ENCODE measurements around the gene ARID1B. TPM values are rescaled to one million over a fixed set of nuclear protein-coding genes. Genes with fewer than 3 reads are reported as not detected.

Gene ARID1B
- total and polyA plus RNA-seq, 2 of the 4 experiments (the other 2 are of a cell fraction) = 14.5 to 20.1 TPM

DNA sequence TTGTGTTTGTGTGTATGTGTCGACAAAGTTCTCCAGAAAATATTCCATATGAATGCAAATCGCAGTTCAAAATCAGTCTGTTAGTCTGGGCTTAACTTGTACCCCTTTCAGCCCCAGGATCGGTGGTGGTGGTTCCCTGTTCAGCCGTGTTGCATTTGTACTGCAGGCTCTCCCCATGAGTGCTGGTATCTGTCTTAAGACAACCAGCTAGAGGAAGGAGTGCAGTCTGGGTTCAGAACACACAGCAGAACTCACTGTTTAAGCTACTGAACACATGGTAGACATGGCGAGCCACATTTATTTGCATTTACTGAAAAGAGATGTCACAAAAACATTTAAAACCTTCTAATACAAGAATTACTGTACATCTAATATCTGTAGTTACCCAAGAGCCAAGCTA is 192.1 kb downstream of the ARID1B start:
- no peak overlapping the region for H3K14ac ChIP-seq (replicated peaks; ENCODE audit: low read depth, low read length)
- BruUV-seq (replicated peaks) = no TSS peak
- no peak overlapping the region for H2BK120ac ChIP-seq (ENCODE audit: low read depth, low read length)
- no peak overlapping the region for H3K27ac ChIP-seq (ENCODE audit: insufficient read depth, low read length)
- no peaks in the 10 kb centered on the region for H3K36me3 ChIP-seq (ENCODE audit: control insufficient read depth, insufficient read depth, low read length)
- H3K4me3 ChIP-seq (ENCODE audit: insufficient read depth, low read depth, low read length) = no peak overlapping the region
- no peak overlapping the region for H2BK20ac ChIP-seq (ENCODE audit: low read depth, low read length)
- H3K4ac ChIP-seq (ENCODE audit: low read depth, low read length) = no peak overlapping the region
- H3K23ac ChIP-seq (ENCODE audit: low read depth, low read length) = no peak overlapping the region
- dilution Hi-C loops (cut with HindIII; ENCODE audit: low sequenced_read_pairs, unreplicated experiment) (no loop called here), in situ Hi-C loops (cut with MboI; ENCODE audit: low sequenced_read_pairs) (no loop called here), intact Hi-C loops (cut with micrococcal nuclease) (no loop called here)
- peaks cover 30 to 56% of the 10 kb centered on the region in 2 experiments for H3K79me1 ChIP-seq (ENCODE audit: low read depth in 1 of 2, low read length in 2 of 2)
- ATAC-seq (ENCODE audit: low read depth) = no peak
- ChIA-PET POLR2A (ENCODE audit: unreplicated experiment) (no interaction called here), CTCF (no interaction called here)
- H3K18ac ChIP-seq (ENCODE audit: low read depth, low read length) = no peak overlapping the region
- peaks cover 2% of the 10 kb centered on the region; the same call in 1 of the 2 replicates for H3K9me1 ChIP-seq (ENCODE audit: insufficient read depth, low read length)
- H3K9me3 ChIP-seq (ENCODE audit: control insufficient read depth, insufficient read depth, low read length) = no peaks in the 10 kb centered on the region
- TF ChIP-seq CTCF (conservative IDR thresholded peaks at IDR 0.05; ENCODE audit: low read depth, low read length) = no peak
- no peak for TF ChIP-seq SMC3 (IDR thresholded peaks at IDR 0.05; ENCODE audit: low read depth, low read length)
- TF ChIP-seq USF2 (IDR thresholded peaks at IDR 0.05; ENCODE audit: low read depth, low read length) = no peak
- no peak for TF ChIP-seq RFX5 (IDR thresholded peaks at IDR 0.05; ENCODE audit: low read depth, low read length)
- no peak for TF ChIP-seq ELK1 (IDR thresholded peaks at IDR 0.05; ENCODE audit: borderline replicate concordance, low read depth, low read length)
- TF ChIP-seq RCOR1 (IDR thresholded peaks at IDR 0.05; ENCODE audit: insufficient replicate concordance, low read length) = no peak
- no peak for TF ChIP-seq MAZ (IDR thresholded peaks at IDR 0.05; ENCODE audit: borderline replicate concordance, low read depth, low read length)
- no peak for TF ChIP-seq FOS (IDR thresholded peaks at IDR 0.05; ENCODE audit: low read depth, low read length)
- no peak for TF ChIP-seq MAFK (IDR thresholded peaks at IDR 0.05; ENCODE audit: low read depth, low read length)
- no peak for TF ChIP-seq CHD1 (IDR thresholded peaks at IDR 0.05; ENCODE audit: low read depth, low read length)
- no peak for TF ChIP-seq MXI1 (IDR thresholded peaks at IDR 0.05; ENCODE audit: borderline replicate concordance, low read depth, low read length)
- TF ChIP-seq POLR2A (IDR thresholded peaks at IDR 0.05; ENCODE audit: low read depth, low read length) = no peak
- no peak for TF ChIP-seq RAD21 (IDR thresholded peaks at IDR 0.05; ENCODE audit: low read length)
- H2BK5ac ChIP-seq (ENCODE audit: low read depth, low read length, poor library complexity, severe bottlenecking) = no peak overlapping the region
- no peak overlapping the region for H2BK15ac ChIP-seq (ENCODE audit: low read depth, low read length)
- no peak overlapping the region for H2AK5ac ChIP-seq (ENCODE audit: low read depth, low read length)
- no peak overlapping the region for H4K8ac ChIP-seq (ENCODE audit: low read depth in 2 of 2, low read length in 2 of 2)
- no peak overlapping the region for H3K4me2 ChIP-seq (ENCODE audit: low read depth, low read length)
- H3K4me1 ChIP-seq (ENCODE audit: control insufficient read depth, insufficient read depth, low read length) = no peaks in the 10 kb centered on the region
- 80% methylated on average over 1 of the region's 5 CpGs; no CpG with 5 or more reads in 1 of the 2 experiments for WGBS, 2 experiments (ENCODE audit: extremely low coverage in 2 of 2, insufficient read length in 1 of 2)
- H3K56ac ChIP-seq (ENCODE audit: extremely low read depth, insufficient read depth, low read length) = no peak overlapping the region
- no peak overlapping the region for H4K91ac ChIP-seq (ENCODE audit: insufficient read depth, low read depth, low read length)
- peaks cover 25% of the 10 kb centered on the region for H4K20me1 ChIP-seq (ENCODE audit: insufficient read depth, low read length)
- no peak overlapping the region for H4K5ac ChIP-seq (ENCODE audit: low read depth, low read length)
- H3K27me3 ChIP-seq (ENCODE audit: control insufficient read depth, insufficient read depth, low read length) = no peaks in the 10 kb centered on the region
- no peak overlapping the region for H2AK9ac ChIP-seq (replicated peaks; ENCODE audit: low read depth, low read length, poor library complexity)
- DNase-seq = no peak
- no peak overlapping the region for H3K9ac ChIP-seq (ENCODE audit: low read depth, low read length)
- H2AFZ ChIP-seq (replicated peaks; ENCODE audit: low read length, poor library complexity) = no peak overlapping the region

Data from IMR-90 (cell line).